ENCODE data around the gene MED22.
A peak's percentile ranks its signal among the peaks of the same experiment; 100 is the strongest.
"Not testable (repeated sequence)": the region's sequence is repeated elsewhere in the genome, so short reads cannot be mapped to it uniquely, and the experiment has no call there.

MED22 gene

GRCh38 chr9:133347985-133348717 lies at the start of gene MED22, which contains the start of gene RPL7A:
TSS of gene MED22 (minus strand) at chr9:133348131. CDS start at chr9:133346662, 1,469 bp downstream.
TSS of gene RPL7A (plus strand) at chr9:133348218. CDS start at chr9:133348244, 26 bp downstream.
- peak; percentile 74 to 87 for DNase-seq (ENCODE audit: low read depth in 2 of 2)

- DNase-seq (ENCODE audit: low read depth in 2 of 2): no peak
Observed at GRCh38 chr9:133397370-133397769, 49.4 kb upstream of the MED22 start.

DNA sequence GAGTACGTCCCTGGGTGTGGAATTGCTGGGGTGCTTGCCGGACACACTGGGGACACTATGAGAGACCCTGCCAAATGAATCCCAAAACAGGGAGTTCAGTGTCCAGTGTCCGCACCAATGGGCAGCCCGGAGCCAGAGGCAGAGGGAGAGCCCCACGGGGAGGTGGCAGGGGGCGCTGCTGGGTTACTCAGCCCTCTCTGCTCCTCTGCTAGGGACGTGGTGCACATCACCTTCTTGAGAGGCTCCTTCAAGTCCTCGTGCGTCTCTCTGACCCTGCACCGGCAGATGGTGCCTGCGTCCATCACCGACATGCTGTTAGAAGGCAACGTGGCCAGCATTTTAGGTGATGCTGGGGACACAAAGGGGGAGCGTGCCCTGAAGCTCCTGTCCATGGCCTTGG lies 49.0 kb upstream of the MED22 start:
- no peak for DNase-seq (ENCODE audit: low read depth in 2 of 2)

DNA sequence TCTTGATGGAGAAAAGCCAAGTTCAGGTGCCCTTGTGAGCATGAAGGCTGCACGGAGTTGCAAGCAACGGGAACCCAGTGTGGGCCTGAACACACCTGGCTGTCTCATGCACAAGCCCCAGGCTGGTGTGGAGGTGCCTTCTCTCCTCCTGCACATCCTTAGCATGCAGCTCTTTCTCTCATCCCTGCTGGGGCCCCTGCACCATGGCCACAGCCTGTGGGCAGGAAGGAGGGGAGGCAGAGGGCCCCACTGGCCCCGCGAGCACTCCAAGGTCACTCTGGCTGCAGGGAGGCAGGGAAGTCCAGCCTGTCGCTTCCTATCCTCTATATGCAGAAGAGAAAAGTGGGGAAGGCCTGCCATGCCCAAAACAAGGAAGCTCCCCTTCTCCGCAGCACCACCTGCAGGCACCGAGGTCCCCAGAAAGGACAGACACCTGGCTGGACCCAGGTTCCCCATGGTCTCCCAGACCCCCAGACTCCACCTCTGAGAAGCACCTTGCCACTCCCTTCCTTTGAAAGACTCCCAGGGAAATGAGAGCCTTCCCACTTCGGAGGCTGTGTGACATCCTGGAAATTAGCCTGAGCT lies 46.8 kb upstream of the MED22 start:
- DNase-seq (ENCODE audit: low read depth in 2 of 2): no peak

GRCh38 chr9:133393399-133393798 lies 45.5 kb upstream of the MED22 start:
- DNase-seq (ENCODE audit: low read depth in 2 of 2): no peak

- not testable (repeated sequence) for DNase-seq (ENCODE audit: low read depth in 2 of 2)
Observed at GRCh38 chr9:133392308-133392707, 44.4 kb upstream of the MED22 start.

- not testable (repeated sequence) for DNase-seq (ENCODE audit: low read depth in 2 of 2)
Observed at GRCh38 chr9:133391449-133391848, 43.5 kb upstream of the MED22 start.

DNA sequence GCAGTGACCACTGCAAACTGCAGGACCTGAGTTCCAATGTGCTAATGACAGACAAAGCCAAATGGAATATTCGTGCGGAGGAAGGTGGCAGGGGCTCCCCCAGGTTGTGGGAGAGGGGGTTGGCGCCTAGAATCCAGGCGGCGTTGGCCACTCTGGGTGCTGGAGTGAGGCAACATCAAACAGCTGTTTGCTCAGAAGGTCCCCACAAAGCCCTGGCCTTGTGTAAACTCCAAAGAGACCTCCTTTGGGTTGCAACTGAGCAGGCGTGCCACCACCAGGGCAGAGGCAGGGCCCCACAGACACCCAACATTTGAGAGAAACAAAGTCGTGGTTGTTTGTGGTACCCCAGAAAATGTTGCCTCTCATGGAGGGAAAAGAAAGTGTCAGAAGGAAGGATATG lies 42.8 kb upstream of the MED22 start:
- DNase-seq (ENCODE audit: low read depth in 2 of 2): no peak

GRCh38 chr9:133389562-133389961 lies 41.6 kb upstream of the MED22 start:
- DNase-seq (ENCODE audit: low read depth in 2 of 2): no peak

DNA sequence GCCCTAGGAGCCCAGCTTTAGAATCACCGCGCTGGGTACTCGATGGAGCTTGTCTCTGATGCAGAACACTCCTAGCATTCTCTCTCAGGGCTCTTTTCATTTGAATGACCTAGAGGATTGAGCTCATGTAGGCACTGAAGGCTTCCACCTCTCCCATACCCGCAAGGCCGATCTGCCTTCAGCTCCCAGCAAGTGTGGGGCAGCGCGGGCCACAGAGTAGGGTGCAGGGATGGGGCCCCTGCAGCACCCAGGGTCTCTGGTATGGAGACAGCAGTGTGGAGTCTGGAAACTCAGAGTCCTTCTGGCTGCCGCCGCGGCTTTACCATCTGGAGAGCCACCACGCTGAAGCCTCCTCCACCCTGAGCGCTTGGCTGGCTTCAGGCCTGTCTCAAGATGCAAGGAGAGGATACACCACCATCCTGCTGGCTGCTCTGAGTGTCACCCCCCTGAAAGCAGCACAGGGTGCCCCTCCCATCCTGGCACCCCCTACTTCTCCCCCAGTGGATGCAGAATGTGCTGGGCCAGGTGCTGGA lies 41.2 kb upstream of the MED22 start:
- DNase-seq (ENCODE audit: low read depth in 2 of 2): no peak

DNA sequence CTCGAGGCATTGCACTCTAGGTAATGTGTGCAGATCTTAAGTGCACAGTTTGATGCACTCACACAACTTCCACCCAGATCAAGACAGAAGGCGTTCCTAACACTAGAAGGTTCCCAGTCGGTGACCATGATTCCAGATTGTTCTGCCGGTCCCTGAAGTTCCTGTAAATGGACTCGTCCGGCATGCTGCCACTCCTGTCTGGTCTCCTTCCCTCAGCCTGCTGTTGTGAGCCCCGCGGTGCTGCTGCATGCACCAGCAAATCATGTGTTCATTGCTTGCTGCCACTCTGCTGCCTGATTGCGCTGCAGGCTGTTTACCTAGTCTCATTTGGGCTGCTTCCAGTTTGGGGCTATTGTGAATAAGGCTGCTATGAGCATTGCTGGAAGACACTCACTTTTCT lies 39.7 kb upstream of the MED22 start:
- DNase-seq (ENCODE audit: low read depth in 2 of 2): no peak

- DNase-seq (ENCODE audit: low read depth in 2 of 2): no peak
Observed at GRCh38 chr9:133386338-133386737, 38.4 kb upstream of the MED22 start.

GRCh38 chr9:133385452-133385851 lies 37.5 kb upstream of the MED22 start:
- no peak for DNase-seq (ENCODE audit: low read depth in 2 of 2)

DNA sequence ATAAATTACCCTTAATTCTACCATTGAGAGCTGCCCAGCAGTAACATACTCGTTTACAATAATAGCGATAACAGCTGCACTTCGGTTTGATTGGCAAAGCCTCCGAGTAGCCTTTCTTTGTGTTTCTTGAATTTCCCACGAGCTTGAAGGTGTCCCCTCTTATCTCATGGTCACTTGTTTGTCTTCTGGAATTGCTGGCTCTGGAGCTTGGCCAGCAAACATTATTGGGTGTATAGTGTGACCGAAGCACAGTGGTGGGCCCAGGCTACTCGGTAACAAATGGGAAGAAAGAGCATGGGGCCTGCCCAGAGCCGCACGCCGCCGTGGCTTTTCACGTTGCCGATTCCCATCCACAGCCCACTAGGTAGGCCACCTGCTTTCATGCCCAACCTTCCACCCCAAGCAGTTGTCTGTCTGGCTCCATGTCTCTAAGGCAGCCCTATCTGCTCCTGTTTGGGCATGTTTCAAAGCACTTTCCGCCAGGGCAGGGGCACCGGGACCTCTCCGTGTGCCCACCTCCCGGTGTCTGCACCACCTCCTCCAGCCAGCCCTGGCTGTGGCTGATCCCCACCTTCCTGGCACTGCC lies 36.9 kb upstream of the MED22 start:
- no peak for DNase-seq (ENCODE audit: low read depth in 2 of 2)

DNA sequence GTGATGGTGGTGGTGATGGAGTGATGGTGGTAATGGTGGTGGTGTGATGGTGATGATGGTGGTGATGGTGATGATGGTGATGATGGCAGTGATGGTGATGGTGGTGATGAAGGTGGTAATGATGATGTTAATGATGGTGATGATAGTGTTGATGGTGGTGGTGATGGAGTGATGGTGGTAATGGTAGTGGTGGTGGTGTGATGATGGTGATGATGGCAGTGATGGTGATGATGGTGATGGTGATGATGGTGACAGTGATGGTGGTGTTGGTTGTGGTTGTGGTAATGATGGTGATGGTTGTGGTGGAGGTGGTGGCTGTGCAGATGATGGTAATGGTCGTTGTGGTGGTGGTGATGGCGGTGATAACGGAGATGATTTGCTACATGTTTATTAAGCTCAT lies 35.5 kb upstream of the MED22 start:
- DNase-seq (ENCODE audit: low read depth in 2 of 2): no peak

GRCh38 chr9:133382507-133383141 lies 34.7 kb upstream of the MED22 start:
- DNase-seq (ENCODE audit: low read depth in 2 of 2): no peak

DNA sequence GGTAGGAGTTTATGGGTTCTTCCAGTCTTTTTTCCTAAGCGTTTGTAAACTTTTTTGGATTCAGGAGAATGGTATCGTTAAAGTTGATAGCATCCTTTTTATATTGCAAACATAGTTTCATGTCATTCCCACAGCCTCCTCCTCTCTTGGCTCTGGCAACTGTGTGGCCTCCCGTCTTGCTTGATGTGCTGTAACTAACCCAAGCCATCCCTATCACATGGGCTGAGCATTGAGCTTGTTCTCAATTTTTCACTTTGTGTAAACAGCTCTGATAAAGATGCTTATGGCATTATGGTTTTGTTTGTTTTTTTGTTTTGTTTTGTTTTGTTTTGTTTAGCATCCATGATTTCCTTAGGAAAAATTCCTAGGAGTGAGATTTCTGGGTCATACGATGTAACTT lies 32.8 kb upstream of the MED22 start:
- no peak for DNase-seq (ENCODE audit: low read depth in 2 of 2)

DNA sequence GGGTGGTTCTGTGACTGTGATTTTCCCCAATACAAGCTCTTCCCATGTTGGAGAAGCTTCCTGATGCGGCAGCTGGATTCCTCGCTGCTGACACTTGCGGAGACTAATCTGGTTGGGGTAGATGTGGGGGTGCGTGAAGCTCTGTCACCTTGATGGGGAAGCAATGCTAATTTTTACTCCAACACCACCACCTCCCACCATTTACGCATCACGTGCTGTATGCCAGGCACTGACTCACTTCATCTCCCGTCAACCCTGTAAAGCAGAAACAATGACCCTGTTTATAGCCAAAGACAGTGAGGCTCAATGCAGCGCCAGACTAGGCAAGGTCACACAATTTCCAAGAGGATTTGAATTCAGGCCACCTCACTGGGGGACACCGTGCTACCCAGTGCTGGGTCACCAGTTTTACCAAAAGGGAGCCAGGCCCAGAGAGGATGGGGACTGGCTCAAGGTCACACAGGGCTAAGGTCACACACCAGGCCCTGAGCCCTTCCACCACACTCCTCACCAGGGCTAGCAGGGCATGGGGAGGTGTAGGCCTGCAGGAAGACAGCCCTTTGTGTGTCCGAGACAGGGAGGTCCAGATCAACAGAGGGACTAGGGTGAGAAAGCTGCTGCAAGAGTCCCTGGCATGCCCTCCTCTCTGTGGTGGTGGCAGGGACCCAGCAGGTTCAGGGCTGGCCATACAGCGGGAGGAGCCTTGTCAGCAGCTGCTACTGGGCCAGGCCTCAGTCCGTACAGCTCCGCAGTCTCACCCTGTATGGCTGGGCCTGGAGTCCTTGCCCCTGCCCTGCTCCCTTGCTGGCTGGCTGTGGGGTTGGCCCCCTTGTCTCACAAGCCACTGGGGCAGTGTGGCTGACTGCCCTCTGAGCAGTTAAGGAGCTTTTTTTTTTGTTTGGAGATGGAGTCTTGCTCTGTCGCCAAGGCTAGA lies 31.5 kb upstream of the MED22 start:
- no peak for DNase-seq (ENCODE audit: low read depth in 2 of 2)

DNA sequence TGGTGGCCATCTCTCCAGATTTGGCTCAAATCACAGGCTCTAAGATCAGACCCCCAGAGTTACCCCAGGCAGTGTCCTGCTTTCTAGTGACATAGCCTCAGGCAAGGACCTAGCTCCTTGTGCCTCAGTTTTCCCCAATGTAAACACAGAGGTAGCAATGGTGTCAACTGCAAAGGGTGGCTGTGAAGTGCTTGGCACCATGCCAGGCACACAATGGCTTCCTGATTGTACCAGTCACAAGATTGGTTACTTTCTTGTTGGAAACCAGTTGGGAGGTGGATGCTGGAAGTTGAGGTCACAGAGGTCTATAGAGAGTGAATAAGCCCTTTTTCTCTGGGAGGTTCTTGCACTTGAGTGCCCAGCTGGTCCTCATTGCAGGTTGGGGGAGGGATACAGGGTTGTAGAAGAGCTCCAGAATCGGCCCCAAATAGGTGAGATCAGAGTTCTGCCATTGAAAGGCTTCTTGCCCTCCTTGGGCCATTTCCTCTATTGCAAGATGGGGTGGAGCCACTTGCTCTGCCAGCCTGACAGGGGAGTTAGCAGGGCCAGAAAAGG lies 30.6 kb upstream of the MED22 start:
- DNase-seq (ENCODE audit: low read depth in 2 of 2): no peak

- no peak for DNase-seq (ENCODE audit: low read depth in 2 of 2)
Observed at GRCh38 chr9:133377721-133378216, 29.8 kb upstream of the MED22 start.

DNA sequence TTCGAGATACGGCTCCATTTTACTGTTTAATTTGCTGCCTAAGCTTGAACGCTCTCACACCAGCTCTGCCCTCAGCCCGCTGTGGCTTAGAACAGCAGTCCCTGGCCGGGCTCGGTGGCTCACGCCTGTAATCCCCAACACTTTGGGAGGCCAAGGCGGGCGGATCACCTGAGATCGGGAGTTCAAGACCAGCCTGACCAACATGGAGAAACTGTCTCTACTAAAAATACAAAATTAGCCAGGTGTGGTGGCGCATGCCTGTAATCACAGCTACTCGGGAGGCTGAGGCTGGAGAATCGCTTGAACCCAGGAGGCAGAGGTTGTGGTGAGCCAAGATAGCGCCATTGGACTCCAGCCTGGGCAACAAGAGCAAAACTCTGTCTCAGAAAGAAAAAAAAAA lies 29.3 kb upstream of the MED22 start:
- DNase-seq (ENCODE audit: low read depth in 2 of 2): not testable (repeated sequence)
